ENCODE results near the gene BMP6.

GRCh38 chr6:7899101-7899888 lies 173.4 kb downstream of the BMP6 start:
- TF ChIP-seq, protein P1, sequence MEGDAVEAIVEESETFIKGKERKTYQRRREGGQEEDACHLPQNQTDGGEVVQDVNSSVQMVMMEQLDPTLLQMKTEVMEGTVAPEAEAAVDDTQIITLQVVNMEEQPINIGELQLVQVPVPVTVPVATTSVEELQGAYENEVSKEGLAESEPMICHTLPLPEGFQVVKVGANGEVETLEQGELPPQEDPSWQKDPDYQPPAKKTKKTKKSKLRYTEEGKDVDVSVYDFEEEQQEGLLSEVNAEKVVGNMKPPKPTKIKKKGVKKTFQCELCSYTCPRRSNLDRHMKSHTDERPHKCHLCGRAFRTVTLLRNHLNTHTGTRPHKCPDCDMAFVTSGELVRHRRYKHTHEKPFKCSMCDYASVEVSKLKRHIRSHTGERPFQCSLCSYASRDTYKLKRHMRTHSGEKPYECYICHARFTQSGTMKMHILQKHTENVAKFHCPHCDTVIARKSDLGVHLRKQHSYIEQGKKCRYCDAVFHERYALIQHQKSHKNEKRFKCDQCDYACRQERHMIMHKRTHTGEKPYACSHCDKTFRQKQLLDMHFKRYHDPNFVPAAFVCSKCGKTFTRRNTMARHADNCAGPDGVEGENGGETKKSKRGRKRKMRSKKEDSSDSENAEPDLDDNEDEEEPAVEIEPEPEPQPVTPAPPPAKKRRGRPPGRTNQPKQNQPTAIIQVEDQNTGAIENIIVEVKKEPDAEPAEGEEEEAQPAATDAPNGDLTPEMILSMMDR (IDR thresholded peaks at IDR 0.05; ENCODE audit: low read length), result peak; percentile 40
- no peak for TF ChIP-seq EZH2phosphoT487 (IDR thresholded peaks at IDR 0.05; ENCODE audit: low read length)
- TF ChIP-seq EZH2 (optimal IDR thresholded peaks at IDR 0.05; ENCODE audit: low read depth, low read length), result no peak

Measured in MM.1S (cell line).